GM19328 (cell line): ENCODE results near the gene UBFD1.
A peak's percentile ranks its signal among the peaks of the same experiment; 100 is the strongest.
"Not testable (repeated sequence)": the region's sequence is repeated elsewhere in the genome, so short reads cannot be mapped to it uniquely, and the experiment has no call there.

Experiments
- ATAC-seq: cut with Tn5 transposase; IDR thresholded peaks from one replicate; pipeline ENCODE4 v1.9.1; 2021; ENCODE audit warnings: mild to moderate bottlenecking, moderate library complexity; ENCODE audit not compliant: unreplicated experiment

Gene UBFD1, protein sequence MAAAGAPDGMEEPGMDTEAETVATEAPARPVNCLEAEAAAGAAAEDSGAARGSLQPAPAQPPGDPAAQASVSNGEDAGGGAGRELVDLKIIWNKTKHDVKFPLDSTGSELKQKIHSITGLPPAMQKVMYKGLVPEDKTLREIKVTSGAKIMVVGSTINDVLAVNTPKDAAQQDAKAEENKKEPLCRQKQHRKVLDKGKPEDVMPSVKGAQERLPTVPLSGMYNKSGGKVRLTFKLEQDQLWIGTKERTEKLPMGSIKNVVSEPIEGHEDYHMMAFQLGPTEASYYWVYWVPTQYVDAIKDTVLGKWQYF

DNA sequence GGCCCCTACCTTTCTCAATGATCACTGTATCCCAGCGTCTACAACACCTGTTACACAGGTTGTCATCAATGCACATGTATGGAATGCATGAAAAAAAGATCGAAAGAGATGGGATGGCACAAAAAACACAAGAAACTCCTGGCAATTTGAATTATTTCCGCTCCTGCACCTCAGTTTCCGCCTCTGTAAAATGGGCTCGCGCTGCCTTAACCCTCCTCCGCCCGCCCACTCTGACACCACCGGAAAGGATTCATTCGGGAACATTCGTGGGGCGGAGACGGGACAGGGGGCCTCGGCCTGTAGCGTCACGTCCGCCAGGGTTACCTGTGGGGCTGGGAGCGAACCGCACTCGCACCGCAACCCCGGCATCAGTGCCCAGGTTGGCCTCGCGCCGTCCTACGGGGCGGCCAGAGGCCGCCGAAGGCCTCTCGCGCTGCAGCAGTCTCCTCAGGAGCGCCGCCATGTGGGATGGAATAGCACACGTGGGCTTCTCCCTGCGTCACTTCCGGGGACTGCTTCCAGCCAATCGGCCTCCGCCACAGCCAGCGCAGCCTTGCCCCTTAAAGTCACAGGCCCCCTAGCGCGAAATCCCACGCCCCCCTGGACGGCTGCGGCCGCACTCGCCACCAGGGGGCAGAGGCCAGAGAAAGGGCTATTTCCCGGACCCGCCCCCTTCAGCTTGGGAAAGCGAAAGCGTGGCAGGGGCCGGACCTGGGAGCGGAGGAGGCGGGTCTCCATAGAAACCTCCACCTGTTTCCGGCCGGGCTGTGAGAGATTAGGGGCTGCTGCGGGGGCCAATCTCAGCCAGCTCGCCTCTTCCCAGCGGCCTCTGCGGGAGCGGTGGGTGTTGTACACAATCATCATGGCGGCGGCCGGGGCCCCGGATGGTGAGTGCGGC lies at the start of gene UBFD1, which contains the start of gene EARS2:
UBFD1 (plus strand) TSS at position 847 of the 898 bp plus-strand sequence; CDS start at position 863, 16 bp downstream.
EARS2 (minus strand) TSS at position 470 of the 898 bp plus-strand sequence; CDS start at position 463, 7 bp downstream.
- ATAC-seq, result peak; percentile 83

DNA sequence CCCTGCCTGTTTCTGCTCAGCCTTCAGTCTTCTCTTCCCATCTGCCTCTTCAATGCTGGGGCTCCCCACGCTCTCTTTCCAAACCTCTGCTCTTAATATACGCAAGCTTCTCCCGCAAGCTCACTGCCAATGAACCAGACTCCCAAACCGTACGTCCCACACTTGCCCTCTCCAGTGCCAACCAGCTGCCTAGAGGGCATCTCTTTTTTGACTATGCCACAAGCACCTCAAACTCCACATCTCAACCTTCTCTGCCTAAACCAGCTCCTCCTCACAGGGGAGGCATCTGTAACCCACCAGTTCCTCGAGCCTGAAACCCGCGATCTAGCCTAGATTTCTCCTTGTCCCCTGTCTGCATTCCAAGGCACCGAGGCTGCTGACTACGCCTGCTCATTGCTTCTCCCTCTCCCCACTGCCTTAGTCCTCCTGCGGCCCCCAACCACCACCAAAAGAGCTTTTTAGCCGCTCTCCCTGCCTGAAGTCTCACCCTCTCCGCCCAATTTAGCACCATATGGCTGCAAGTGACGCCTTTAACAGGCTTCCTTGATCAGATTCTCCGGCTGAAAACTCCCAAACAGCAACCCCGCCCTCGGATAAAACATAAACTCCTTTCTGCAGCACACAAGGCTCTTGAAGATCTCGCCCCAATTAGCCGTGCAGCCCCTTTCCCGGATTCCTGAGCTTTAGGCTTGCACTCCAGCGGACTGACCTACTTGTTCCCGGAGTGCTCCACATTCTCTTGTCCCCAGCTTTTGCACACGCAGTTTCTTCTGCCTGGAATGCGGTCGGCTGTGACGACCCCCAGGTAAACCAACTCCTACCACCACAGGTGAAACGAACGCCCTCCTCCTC lies 48.7 kb upstream of the UBFD1 start:
- no peak for ATAC-seq

DNA sequence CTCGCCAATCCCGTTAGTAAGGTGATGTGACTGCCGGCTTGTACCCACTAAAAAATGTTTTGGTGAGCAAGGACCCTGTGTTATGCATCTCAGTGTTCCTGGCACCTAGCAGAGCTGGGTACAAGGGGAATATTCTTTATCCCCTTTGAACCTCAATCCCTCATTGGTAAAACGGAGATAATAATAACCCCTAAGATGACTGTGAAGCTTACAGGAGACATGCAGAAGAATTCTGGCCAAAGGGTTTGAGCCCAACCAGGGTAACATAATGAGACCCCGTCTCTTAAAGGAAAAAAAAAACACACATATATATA lies 48.1 kb upstream of the UBFD1 start:
- no peak for ATAC-seq

DNA sequence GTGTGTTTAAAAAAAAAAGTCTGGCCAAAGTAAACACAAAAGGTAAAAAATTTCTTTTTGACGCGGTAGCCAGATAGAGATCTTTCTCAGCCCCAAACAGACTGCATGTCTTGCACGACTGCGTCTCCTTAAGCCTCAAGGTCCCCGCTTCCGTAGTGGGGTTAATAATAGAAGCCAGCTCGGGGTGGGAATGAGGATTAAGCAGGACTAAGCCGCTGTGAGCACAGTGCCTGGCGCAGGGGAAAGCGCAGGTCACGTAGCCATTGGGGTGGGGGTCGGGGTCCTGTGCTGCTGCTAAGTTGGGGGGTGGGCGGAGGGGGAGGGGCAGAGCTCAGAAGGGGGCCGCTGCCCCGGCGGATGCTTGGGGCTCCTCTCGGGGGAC lies 47.8 kb upstream of the UBFD1 start:
- peak; percentile 9 for ATAC-seq

DNA sequence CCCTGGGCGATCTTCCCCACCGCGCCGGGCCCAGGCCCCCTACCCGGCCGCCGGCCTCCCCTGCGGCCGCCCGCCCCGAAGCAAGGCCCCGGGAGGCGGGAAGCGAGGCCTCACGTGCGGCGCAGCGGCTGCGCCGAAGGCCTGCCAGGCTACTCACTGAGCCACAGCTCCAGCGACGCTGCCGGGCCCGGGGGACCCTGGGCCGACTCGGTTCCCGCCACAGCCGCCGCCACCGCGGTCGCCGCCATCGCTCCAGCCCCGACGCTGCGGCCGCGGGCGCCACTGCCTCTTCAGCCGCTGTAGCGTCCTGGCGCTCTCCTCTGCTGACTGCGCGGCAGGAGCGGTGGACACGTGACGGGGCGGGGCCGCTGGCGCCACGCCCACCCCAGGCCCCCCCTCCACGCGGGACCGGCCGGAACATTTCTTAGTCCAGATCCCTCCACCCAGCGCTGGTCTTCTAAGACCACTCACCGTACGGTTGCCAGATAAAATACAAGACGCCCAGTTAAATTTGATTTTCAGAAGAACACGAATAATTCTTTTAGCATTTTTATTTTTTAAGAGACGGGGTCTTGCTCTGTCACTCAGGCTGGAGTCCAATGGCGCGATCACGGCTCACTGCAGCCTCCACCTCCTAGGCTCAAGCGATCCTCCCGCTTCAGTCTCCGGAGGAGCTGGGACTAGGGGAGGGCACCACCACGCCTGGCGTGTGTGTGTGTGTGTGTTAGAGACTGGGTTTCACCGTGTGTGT lies 47.2 kb upstream of the UBFD1 start, which contains the start of gene GGA2:
GGA2 (minus strand) TSS at position 331 of the 751 bp plus-strand sequence; CDS start at position 248, 83 bp downstream.
- ATAC-seq, result peak; percentile 70

DNA sequence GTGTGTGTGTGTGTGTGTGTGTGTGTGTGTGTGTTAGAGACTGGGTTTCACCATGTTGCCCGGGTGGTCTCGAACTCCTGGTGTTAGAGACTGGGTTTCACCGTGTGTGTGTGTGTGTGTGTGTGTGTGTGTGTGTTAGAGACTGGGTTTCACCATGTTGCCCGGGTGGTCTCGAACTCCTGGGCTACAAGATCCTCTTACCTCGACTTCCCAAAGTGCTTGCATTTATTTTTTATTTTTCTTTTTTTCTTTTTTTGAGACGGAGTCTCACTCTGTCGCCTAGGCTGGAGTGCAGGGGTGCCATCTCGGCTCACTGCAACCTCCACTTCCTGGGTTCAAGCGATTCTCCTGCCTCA lies 46.6 kb upstream of the UBFD1 start:
- not testable (repeated sequence) for ATAC-seq

DNA sequence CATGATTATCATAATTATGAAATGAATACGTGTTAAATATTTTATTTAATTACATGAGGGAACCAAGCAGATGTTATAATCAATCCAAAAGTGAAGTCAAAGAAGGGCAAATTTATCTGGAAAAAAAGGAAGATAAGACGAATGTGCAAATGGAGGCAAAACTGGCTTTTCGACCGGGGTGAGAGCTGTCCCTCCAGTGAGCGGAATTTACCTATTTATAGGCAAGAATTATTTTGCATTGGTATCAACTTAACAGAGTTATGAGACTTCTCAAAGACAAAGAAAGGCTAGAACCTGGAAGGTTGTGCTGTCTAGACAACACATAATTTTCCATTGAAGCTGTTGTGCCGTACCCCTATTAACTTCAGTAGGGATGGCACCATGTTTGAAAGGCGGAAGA lies 45.8 kb upstream of the UBFD1 start:
- ATAC-seq, result no peak

DNA sequence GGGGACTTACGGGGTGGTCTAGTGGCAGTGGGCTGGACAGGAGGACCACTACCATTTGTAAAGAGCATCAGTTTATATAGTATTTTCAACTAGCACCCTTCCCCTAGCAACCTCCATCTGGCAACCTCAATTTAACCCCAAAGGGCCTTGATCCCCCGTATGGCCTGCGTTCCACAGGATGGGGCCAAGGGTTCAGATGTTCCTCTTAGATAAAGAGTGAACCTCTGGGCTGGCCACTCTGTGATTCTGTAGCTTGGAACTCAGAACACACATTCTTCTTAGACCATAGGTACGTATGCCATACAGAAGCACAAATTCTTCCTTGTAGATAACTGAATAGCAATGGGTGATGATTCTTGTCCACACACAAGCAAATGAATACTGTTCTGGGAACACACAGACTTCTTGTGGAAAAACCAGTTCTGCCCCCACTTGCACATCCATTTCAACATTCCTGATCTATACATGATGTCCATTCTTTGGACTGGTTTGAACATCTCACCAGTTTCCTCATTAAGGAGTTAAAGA lies 45.3 kb upstream of the UBFD1 start:
- no peak for ATAC-seq

DNA sequence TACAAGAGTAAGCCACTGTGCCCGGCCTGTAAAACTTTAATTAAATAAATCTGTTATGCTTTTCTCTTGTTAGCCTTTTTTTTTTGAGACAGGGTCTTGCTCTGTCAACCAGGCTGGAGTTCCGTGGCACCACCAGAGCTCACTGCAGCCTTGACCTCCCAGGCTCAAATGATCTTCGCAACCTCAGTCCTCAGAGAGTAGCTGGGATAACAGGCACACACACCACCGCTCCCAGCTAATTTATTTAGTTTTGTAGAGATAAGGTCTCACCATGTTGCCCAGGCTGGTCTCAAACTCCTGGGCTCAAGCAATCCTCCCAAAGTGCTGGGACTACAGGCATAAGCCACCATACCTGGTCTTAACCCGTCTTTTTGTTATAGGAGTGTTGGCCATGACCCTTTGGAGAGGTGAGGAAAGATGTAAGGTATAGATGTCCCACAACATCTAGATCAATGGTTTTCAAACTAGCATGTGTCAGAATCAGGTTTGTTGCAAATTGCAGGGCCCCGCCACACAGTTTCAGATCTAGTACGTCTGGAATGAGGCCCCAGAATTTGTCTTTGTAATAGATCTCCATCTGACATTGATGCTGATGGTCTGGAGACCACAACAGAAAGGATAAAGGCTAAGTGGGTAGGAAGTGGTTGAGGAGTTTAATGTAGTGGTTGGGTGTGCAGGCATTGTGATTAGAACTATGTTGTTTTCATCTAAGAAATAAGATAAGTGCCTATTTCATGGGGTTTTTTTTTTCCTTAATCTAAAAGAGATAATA lies 43.0 kb upstream of the UBFD1 start:
- no peak for ATAC-seq

DNA sequence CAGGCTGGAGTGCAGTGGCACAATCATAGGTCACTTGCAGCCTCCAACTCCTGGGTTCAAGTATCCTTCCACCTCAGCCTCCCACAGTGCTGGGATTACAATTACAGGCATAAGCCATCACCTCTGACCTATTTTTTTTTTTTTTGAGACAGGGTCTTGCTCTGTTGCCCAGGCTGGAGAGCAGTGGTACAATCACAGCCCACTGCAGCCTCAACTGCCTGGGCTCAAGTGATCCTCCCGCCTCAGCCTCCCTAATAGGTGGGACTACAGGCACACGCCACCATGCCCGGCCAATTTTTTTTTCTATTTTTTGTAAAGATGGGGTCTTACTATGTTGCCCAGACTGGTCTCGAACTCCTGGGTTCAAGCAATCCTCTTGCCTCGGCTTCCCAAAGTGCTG lies 41.6 kb upstream of the UBFD1 start:
- no peak for ATAC-seq

DNA sequence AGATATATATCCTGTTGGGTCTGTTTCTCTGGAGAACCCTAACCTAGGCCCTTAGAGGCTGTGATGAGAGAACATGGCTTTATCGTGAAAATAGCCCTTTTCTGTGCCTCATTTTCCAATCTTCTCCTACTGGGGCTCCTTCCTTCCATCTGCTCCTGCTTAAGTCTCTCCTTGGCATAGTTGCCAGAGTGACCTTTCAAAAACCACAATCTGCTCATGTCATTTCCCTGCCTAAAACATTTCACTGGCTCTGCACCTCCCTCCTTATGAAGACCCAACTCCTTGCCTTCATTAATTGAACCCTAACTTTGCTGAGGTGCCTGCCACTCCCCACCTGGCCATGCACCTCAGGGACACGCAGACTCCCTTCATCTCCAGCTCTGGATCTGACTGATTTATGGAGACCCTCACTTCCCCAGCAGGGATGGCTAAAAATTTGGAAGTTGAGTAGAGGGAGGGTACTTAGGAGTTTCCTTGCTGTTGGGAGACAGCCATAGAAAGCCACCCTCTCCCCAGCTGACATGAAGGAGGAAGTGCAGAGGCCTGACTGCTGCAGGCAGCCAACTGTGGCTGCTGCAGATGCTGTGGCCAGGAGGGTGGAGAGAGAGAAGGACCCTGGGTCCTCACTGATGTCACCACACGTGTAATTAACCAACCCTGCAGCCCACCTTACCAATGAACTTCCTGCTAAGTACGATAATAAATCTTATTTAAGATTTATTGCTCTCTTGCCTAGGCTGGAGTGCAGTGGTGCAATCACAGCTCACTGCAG lies 41.0 kb upstream of the UBFD1 start:
- ATAC-seq, result no peak

DNA sequence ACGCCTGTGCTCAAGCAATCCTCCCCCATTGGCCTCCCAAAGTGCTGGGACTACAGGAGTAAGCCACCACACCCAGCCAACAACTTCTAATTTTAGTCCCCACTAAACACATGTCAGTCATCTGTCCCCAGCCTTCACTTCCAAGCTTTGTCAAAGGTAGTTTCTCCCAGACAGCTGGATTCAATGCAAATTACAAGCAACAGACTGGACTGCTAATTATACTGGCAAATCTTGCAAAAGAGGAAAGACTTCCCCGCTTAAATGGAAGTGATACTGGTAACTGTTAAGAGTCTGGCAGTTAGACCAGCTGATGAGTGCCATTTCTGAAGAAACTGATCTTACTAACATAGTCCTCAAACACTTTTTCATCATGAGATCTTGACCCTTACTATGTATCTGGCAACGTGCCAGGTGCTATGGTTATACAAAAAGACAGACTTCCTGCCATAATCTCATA lies 39.1 kb upstream of the UBFD1 start:
- ATAC-seq, result no peak

DNA sequence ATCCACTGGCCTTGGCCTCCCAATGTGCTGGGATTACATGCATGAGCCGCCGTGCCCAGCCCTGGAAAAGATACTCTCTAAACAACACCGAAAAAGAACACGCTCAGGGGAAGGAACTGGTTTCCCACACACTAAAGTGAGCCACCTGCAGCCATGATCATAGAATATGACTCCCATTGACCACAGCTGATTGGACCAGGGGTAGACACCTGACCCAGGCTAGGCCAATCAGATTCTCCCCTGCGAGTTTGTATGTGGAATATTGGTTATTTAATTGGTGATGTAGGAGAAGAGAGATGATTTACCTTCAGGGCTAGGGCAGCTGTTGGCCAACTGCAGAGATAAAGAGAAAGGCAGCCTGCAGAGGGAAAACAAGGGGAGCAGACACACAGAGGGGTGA lies 38.2 kb upstream of the UBFD1 start:
- ATAC-seq, result no peak

DNA sequence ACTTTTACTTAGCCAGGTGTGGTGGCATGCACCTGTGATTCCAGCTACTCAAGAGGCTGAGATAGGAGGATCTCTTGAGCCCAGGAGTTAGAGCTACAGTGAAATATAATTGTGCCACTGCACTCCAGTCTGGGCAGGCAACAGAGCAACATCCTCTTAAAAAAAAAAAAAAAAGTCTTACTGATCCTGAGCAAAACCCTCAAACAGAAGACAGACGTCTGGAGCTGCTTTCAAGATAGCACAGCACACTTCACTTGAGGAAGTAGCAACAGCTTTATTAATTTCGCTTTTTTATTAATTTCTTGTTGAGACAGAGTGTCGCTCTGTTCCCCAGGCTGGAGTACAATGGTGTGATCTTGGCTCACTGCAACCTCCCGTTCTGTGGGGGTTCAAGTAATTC lies 37.0 kb upstream of the UBFD1 start:
- no peak for ATAC-seq

DNA sequence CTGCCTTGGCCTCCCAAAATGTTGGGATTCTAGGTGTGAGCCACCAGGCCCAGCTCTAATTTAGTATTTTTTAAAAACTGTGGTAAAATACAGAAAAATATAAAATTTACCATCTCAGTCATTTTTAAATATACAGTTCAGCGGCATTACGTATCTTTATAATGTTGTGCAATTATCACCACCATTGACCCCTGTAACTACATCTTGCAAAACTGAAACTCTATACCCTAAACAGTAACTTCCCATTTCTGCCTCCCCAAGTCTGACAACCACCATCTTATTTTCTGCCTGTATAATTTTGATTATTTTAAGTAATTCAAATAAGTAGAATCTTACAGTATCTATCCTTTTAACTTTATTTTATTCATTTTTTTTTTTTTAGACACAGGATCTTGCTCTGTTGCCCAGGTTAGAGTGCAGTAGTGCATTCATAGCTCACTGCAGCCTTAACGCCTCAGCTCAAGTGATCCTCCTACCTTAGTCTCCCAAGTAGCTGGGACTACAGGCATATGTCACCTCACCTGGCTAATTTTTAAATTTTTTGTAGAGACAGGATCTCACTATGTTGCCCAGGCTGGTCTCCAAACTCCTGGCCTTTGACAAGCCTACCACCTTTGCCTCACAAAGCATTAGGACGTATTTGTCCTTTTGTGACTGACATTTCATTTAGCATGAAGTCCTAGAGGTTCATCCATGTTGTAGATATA lies 36.3 kb upstream of the UBFD1 start:
- ATAC-seq, result no peak

DNA sequence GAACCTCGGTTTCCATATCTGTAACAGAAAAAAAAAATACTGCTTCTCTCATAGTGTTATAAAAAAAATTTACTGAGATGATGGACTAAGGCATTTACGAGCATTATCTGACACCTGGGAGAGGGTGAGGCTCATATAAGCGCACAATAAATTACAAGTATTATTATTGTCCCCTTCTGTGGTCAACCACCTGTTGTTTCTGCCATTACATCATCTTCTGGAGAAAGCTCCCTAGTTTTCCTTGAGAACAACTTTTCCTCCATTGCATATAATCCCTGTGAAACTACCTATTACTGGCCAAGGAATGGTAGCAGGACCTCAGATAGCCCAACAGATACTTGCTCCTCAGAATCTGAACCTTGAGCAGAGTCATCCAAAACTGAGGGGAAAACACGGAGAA lies 35.6 kb upstream of the UBFD1 start:
- ATAC-seq, result no peak

DNA sequence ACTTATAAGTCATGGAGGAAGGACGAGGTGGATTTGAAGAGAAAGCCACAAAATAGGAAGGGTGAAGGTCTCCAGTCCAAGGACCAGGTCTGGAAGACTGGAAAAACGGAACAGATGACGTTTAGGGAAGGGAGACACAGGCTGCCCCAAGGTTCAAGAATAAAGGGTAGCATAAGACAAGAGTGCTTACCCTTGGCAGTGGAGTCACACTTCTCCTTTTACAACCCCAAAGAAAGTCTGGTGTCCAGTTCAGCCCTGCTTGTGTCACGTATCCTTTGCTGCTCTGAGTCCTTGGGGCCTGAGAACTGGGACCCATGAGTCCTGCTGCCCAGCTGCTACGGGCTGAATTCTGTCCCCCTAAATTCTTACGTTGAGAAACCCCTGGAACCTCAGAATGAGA lies 34.2 kb upstream of the UBFD1 start:
- no peak for ATAC-seq

DNA sequence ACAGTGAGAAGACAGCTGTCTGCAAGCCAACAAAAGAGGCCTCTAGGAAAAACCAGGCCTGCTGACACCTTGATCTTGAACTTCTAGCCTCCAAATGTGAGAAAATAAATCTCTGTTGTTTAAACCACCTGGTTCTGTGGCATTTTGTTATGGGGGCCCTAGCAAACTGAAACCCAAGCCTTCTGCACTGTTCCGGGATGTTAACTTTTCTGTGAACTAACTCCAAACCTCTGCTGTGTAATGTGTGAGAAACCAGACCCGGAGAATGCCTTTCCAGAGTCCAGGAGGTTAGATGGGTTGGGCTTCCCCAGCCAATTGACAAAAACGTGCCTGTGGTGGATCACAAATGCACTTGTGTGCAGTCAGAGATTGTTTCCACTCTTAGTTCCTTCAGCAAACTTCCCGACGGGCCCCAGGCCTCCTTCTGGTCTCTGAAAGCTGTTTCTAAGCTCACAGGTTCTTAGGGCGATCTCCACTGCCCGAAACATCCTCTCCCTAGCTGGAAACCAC lies 33.6 kb upstream of the UBFD1 start:
- ATAC-seq, result no peak
